Epithelial cell of proximal tubule (primary cell): ENCODE measurements around the gene NKD1. TPM values are rescaled to one million over a fixed set of nuclear protein-coding genes. Genes with fewer than 3 reads are reported as not detected.

ENCODE experiments used
- DNase-seq: peaks from one replicate; pipeline ENCODE4 v3.0.0-alpha.2; 2011; ENCODE audit warnings: low read depth
- H3K4me3 ChIP-seq: 2 replicates; pipeline ENCODE4 v1.5.1; 2011; ENCODE audit warnings: low read depth, mild to moderate bottlenecking, low read length
- total RNA-seq: library from RNA; depleted of rRNA; stranded (reverse); fragments of >200 nt; gene quantifications from 2 replicates; pipeline ENCODE4 v1.2.3, GENCODE V29; 2015
- TF ChIP-seq, protein P1 (sequence below): conservative IDR thresholded peaks from 2 replicates; pipeline ENCODE4 v1.5.1; 2012; ENCODE audit warnings: low read depth, mild to moderate bottlenecking, low read length

NKD1 gene
- total RNA-seq, 1 donor from 2014 or later, result not detected

DNA sequence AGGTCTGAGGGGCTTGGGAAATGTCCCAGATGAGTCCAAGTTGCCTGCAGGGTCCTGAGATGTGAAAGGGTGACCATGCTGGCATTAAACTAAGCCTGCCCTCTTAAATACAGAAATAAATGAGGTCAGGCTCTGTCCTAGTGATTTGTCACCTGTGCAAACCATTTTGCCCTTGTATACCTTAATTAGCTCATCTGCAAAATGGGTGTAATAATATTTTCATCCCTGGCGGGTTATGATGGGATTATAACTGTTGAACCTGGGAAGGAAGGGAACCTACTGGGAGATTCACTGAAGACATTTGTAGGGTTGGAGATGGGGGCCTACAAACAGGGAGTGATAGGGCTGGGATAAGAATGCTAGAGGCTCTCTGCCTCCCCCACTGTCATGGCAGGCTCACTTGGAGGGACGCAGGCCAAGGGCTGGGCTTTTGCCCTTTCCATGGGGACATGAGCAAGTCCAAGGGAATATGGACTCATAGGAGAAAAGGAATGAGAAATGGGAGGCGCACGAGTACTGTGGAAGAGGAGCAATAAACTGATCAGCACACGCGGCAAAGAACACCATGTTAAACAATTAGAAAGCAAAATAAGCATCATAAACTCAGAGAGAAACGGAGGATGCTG is 4.4 kb downstream of the NKD1 start:
- H3K4me3 ChIP-seq, result no peak overlapping the region
- no peak for DNase-seq
- TF ChIP-seq, protein P1, sequence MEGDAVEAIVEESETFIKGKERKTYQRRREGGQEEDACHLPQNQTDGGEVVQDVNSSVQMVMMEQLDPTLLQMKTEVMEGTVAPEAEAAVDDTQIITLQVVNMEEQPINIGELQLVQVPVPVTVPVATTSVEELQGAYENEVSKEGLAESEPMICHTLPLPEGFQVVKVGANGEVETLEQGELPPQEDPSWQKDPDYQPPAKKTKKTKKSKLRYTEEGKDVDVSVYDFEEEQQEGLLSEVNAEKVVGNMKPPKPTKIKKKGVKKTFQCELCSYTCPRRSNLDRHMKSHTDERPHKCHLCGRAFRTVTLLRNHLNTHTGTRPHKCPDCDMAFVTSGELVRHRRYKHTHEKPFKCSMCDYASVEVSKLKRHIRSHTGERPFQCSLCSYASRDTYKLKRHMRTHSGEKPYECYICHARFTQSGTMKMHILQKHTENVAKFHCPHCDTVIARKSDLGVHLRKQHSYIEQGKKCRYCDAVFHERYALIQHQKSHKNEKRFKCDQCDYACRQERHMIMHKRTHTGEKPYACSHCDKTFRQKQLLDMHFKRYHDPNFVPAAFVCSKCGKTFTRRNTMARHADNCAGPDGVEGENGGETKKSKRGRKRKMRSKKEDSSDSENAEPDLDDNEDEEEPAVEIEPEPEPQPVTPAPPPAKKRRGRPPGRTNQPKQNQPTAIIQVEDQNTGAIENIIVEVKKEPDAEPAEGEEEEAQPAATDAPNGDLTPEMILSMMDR, result no peak

DNA sequence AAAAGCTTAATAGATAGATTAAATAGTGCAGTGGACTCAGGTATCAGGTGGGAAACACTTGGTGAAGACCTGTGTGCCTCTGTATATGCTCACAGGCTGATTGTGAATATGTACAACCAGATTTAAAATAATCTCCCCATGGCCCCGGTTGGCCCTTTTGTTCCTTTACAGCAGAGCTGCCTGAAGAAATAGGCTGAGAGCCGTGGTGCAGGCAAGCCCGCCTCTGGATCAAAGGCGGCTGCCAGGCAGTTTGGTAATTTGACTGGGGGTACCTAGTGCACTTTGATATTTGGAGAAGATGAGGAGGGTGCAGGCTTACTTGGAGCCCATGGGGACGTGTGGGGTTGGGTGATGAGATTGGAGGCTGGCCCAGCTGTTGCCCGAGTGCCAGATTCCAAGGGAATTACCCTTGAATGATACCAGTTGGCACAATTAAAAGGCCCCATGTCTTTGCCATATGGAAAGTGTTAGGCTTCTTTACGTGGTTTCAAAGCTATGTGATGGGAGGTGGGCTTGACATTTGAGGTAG is 5.0 kb downstream of the NKD1 start:
- H3K4me3 ChIP-seq, result no peak overlapping the region
- no peak for DNase-seq
- TF ChIP-seq, protein P1, result no peak

DNA sequence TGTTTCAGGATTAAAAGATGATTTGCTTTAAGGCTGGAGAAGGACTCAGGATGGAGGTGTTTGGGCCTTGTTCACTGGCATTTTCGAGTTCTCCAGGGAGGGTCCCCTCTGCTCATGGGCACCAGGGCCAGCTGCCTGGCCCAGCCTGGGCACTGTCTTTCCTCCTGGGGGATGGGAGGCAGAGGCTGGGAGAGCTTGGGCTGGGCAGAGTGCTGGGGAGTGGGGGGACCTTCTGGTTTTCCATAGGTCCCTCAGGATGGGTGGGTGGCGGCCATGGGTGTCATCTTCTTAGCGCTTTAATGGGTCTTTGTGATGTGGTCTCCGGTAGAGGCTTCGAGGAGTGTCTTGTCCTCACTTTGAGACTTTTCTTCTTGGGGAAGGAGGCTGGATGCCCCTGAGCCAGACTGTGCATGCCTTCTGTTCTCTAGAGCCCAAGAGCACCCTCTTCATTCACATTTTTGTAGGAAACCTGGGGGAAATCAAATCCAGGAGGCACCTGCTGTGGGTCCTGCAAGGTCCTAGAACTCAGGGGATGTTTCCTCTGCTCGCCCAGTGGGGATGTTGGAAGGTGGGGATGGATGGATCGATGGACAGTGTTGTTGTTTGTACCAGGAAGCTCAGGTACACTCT is 5.7 kb downstream of the NKD1 start:
- H3K4me3 ChIP-seq, result no peak overlapping the region
- TF ChIP-seq, protein P1, result no peak
- DNase-seq, result no peak

DNA sequence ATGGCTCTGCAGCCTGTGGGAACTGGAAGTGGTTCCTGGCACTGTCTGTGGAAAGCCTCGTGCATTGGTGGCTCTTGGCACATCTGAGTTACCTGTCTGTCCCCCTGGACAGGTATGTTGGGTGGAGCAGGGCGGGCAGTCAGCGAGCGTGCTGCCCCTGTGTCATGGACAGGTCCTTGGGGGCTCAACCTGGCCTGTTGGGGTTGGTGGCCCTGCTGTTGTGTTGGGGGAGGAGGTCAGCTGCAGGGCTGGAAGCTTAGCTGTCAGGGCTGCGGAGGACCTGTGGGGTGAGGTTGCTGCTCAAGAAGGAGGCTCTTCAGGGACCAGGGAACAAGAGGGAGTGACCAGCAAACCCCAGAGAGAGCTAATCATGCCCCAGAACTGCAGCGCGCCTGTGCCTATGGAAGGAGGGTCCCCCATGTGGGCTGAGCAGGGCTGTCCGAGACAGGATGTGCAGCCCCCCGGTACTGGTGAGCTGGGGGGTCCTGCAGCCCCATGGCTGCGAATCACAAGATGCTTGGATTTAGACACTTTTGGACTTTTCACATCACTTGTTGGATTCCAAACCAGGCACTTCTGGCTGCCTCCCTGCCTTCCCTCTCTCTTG is 7.2 kb downstream of the NKD1 start:
- TF ChIP-seq, protein P1, result no peak
- no peak for DNase-seq
- H3K4me3 ChIP-seq, result no peak overlapping the region

DNA sequence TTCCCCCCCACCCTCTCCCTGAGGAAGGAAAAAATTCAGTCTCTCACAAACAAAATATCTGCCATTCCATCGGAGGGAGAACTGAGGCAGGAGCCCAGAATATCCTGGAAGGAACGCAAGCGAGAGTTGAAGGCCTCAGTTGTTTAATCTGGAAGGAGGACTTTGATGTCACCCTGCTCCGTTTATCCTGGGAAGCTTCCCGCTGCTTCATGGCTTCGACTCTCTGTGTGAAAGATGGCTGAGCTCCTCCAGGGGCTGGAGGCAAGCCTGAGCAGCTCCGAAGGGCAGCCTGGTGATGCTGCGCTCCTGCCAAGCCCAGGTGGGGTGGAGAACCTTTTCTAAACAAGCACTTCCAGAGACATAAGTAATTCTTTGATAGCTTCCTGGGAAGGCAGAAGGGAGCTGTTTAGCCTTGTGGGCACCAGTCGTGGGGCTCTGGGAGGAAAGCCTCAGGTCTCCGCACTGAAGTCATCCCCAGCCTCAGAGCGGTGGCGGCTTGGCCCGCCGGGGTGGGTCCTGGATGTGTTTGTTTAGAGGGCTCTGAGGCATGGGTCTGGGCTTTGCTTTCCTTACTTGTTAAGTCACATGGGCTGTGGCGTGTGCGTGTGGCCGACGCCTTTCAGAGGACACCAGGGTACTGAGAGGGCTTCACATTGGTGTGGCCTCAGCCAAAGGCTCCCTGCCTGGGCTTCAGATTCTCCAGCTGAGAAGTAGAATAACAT is 7.9 kb downstream of the NKD1 start:
- H3K4me3 ChIP-seq, result no peak overlapping the region
- TF ChIP-seq, protein P1, result no peak
- no peak for DNase-seq

DNA sequence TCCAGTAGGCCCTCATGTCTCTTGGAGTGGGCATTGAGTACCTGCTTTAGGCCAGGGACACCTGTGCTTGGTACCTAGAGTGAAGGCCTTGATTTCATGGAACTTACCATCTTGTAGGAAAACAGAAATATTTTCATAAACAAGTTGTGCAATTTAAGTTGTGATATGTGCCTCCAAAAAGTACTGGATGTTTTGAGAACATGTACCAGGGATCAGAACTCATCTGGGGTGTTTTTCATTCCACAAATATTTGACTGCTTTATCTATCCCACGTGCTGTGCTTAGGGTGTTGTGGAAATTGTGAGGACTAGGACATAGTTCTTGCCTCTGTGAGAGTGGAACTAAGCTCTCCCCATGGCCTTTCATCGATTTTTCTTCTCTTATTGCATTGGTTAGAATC is 8.8 kb downstream of the NKD1 start:
- TF ChIP-seq, protein P1, result no peak
- no peak for DNase-seq
- no peak overlapping the region for H3K4me3 ChIP-seq
